Measurements from ENCODE around the gene HCFC1.

The HCFC1 gene

DNA sequence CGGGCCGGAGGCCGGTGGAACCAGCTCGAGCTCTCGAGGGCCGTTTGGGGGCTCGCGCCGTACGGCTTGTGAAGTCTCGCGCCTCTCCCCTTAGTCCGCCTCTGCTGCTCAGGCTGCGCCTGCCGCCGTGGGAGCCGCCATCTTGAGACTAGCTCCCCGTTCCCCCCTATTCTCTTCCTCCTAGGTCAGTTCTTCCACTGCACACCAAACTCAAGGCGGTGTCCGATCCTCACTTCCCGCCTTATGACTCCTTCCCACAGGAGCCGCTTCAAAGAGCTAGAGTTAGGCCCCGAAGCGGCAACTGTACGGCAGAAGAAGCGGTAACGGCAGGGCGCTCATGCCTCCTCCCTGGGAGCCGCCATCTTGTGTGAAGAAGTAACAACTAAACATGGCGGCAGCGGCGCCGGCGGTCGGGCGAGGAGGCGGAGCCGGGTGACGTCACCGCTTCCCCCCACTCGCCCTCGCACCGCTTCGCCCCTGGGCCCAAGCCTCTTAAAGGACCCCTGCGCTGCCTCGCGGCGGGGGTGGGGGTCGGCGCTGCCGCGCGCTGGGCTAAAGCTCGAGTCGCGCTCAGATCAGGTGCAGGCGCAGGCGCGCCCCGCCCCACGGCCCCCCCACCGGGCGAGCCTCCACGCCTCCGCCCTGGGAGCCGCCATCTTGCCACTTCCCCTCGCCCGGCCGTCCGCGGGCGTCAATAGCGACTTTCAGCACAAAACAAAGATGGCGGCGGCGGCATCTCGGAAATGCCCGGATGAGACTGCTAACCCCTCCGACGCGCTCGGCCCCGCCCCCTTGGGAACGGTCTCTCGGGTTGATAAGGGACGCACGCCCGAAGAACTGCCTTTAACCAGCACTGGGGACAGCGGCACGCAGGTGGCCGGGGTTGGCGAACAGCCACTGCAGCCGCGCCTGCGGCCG is at the start of gene HCFC1:
HCFC1 (minus strand) TSS at position 369 of the 918 bp plus-strand sequence. CDS start 978 bp downstream, outside the sequence.
- DNase-seq (ENCODE audit: low spot score): peak; percentile 92

DNA sequence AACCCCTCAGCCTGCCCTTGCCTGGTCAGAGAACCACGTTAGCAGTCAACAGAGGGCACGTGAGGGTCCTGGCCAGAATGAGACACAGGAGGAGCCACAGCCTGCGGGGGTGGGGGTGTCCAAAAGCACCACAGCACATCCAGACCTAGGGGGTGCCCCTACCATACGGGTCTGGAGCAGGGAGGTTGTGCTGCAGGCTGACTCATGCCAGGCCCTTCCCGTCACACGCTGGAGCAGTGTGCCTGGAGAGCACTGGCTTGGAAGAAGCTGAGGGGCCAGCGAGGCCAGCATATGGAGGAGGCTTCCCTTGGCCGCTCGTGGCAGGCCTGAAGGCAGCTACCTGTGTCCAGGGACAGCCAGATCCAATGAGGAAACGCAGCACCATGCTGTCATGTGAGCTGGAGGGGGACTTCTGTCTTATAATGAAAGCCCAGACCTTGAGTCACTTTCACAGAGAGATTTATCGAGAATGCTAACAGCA is 49.6 kb upstream of the HCFC1 start:
- DNase-seq (ENCODE audit: low spot score): peak; percentile 64

DNA sequence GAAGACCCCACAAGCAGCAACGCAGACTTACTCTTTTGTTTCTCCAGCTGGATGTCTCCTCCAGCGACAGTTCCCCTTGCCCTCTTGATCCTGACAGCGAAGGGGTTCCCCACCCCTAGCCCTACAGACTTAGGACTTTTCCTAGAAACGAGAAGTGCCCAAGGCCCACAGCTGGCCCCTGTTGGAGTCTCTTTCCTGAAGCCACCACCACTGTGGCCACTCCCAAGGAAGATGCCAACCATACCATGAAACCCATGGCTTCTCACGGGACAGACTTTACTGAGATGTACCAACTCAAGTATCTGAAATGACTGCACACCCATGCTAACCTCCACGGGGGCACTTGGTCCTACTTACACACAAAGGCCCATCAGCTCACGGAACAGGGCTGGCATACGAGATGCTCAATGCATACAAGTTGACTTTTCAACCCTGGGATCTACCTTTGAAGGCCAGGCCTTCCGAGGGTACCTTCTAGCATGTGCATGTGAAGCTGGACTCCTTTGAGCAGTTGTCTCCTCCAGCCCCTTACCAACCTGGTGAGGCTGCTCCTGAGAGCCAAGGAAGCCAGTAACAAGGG is 49.0 kb upstream of the HCFC1 start:
- no peak for DNase-seq (ENCODE audit: low spot score)

DNA sequence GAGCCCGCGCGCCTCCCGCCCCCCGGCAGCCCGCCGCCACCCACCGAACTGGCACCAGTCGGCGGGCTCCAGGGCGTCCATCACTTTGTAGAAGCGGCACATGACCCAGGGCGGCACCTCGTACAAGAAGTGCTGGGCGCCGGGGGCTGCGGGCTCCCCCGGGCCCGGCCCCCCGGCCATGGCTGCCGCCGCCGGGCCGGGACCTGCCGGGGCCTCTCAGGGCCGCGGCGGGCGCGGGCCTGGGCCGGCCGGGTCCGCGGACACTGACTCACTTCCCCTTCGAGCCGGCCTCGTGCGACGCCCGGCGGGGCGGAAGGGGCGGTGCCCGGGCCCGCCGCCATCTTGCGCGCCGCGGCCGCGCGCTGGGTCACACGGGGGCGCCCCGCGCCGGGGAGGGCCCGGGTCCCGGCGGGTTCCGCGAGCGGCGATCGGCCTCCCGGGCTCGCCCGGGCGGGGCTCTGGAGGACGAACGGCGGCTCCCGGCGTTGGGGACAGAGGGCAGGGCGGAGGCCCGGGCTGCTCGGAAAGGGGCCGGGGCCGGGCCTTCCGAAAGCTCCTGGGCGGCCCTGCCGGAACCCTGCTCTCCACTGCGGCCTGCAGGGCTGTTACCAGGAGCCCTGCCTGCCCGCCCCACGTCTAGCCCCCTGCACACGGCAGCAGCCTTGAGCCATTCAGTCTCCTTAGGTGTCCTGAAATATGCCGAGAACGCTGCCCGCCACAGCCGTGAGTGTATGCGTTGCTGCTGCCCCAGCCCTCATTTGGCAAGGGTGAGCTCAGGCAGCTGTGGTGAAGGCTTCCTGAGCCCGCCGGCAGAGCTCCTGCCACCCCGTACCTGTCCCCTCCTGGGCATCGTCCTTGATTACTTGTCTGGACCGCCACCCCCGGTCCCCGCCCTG is 48.3 kb upstream of the HCFC1 start, which contains the start of gene IRAK1:
IRAK1 (minus strand) TSS at position 270 of the 896 bp plus-strand sequence; CDS start at position 180, 90 bp downstream.
- DNase-seq (ENCODE audit: low spot score): peak; percentile 72

DNA sequence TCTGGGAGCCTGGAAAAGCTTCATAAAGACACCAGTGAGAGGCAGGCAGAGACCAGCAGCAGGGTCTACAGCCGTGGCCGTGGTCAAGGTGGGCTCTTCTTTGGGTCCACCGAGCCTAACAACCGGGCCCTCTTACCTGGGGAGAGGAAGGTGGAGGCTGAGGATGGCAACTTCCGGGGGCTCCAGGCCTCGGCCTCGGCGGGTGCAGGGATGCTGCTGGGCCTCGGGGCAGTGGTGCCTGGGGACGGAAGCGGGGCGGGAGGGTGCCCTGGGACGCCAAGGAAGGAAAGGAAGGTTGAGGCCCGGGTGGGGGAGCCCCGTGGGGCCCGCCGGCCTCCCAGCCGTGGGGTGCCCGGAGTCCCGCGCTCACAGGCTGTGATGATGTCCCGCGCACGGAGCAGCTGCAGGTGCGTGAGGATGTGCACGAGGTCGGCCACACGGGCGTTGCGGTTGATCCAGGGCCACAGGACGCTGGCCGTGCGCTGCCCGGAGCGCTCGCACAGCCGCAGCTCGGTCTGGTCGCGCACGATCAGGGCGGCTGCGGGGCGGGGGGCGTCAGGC is 47.5 kb upstream of the HCFC1 start:
- no peak for DNase-seq (ENCODE audit: low spot score)

DNA sequence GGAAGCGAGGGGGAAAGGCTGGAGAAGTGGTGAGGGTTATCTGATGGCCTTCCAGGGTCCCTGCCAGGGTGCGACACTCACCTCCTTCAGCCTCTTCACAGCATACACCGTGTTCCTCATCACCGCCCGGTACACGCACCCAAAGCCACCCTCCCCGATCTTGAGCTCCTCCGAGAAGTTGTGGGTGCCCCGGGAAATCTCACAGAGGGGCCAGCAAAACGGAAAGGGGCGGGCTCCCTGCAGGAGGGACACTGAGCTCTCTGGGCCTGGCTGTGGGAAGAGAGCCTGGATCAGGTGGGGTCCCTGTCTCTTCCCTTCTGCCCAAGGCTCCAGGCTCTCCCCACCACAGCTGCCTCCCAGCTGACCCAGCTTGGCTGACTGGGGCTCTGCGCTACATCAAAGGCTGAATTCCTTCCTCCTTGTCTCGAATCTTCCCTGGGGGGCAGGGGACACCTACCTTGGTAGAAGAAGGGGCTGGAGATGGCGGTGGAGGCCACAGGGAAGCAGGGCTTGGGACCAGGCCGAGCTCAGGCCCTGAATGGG is 47.0 kb upstream of the HCFC1 start:
- DNase-seq (ENCODE audit: low spot score): no peak

DNA sequence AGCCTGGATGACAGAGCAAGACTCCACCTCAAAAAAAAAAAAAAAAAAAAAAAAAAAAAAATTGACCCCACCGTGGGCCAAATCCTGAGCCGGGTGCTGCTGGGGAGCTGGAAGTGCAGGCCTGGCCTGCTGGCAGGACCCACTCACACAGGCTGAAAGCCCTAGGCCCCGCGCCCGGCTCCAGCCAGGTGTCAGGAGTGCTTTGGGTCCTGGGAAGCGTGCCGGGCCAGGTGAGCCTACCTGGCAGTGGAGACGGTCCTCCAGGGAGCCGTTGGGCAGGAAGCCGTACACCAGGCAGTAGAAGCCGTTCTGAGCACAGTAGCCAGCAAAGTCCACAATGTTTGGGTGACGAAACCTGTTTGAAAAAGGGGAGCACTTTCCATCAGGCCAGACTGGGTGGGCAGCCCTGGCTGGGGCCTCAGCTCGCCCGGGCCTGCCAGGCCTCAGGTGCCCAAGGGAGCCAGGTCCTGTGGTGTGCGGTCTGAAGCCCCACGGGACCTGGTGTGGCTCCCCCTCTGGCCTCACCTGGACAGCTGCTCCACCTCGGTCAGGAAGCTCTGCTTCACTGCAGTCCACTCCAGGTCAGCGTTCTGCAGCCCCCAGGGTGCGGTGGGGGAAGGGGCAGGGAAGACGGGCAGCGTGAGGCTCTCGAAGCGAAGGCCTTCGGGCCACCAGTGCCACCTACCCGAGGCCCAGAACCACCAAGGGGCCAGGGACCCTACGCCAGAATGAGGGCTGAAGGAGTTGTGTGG is 46.3 kb upstream of the HCFC1 start:
- no peak for DNase-seq (ENCODE audit: low spot score)

DNA sequence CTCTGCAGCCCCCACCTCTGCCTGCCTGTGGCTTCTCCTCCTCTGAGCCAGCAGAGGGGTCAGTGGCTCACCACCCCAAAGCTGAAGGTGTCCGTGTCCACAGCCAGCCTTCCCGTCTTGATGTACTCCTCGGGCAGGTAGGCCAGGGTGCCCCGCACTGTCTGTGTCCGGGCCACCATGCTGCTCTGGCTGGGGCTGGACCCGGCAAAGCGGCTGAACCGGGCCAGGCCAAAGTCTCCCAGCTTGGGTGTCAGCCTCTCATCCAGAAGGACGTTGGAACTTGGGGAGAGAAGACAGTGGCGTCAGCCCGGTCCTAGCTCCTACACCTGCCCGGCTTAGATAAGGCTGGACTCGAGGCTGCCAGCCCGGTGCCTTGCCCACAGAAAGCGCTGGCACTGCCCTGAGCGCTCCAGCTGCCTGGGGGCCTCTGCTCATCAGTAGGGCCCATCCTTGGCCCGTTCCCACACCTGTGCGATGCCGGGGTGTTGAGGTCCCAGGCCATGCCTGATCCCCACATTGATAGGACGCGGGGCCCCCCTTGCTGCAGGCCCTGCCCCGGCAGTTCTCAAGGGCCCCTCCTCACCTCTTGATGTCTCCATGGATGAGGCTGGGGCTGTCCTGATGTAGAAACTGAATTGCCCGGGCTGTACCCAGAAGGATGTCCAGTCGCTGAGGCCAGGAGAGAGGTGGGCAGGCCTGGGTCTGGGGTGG is 44.9 kb upstream of the HCFC1 start:
- no peak for DNase-seq (ENCODE audit: low spot score)

DNA sequence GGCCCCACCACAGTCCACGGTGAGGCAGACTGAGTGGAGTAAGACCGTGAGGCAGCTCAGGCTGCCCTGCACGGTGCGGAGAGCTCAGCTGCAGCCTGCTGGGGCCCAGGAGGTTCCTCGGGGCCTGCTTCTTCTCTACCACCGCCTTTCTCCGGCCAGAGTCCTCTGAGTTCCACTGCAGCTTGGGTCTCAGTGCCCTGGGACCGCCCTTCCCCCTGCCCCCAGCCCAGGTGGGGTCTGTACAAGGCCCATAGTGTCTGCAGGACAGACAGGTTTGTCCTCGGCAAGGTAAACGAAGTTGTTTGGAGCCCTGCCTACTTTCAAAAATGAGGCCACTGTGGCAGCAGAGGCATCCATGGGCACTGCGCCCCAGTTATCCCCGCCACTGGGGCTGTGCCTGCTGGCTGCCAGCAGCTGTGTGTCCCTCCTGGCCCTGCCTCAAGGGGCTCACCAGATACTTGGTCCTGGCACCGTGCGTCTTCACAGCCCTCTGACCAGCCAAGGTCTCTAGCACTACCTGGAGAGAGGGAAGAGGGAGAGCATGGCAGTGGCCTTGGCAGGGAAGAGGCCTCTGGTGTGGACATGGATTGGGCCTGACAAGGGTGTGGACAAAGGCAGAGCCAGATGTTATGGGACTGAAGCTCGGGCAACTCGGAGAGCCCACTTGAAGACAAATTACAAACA is 44.1 kb upstream of the HCFC1 start:
- no peak for DNase-seq (ENCODE audit: low spot score)

DNA sequence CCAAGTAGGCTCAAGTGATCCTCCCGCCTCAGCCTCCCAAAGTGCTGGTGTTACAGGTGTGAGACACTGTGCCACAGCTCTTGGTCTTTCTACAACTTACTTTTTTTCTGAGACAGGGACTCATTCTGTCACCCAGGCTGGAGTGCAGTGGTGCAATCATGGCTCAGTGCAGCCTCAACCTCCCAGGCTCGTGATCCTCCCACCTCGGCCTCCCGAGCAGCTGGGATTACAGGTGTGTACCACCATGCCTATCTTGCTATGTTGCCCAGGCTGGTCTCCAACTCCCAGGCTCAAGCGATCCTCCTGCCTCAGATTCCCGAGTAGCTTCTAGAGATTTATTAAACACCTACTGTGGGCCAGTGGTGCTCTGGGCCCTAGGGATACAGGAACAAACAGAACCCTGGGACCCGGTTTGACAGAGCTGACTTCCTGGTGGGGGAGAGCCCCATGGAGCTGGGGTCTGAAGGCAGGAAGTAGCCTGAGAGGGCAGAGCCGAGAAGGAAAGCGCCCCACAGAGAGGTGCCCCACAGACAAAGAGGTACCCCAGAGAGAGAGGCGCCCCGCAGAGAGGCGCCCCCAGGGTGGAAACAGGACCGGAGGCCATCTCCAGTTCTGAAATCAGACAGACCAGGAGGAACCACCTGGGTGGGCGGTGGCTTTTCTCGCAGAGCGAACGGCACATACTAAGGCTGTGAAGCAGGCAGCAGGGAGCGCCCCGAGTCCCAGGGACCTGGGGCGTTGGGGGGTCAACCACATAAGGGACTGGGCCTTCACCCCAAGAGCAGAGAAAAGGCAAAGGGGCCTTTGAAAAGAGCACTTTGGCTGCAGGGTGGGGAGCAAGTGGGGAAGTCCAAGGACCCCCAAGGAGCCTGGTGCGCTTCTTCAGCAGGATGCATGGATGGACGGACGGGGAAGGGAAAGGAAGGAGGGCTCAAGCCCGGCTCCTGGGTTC is 43.1 kb upstream of the HCFC1 start:
- no peak for DNase-seq (ENCODE audit: low spot score)

DNA sequence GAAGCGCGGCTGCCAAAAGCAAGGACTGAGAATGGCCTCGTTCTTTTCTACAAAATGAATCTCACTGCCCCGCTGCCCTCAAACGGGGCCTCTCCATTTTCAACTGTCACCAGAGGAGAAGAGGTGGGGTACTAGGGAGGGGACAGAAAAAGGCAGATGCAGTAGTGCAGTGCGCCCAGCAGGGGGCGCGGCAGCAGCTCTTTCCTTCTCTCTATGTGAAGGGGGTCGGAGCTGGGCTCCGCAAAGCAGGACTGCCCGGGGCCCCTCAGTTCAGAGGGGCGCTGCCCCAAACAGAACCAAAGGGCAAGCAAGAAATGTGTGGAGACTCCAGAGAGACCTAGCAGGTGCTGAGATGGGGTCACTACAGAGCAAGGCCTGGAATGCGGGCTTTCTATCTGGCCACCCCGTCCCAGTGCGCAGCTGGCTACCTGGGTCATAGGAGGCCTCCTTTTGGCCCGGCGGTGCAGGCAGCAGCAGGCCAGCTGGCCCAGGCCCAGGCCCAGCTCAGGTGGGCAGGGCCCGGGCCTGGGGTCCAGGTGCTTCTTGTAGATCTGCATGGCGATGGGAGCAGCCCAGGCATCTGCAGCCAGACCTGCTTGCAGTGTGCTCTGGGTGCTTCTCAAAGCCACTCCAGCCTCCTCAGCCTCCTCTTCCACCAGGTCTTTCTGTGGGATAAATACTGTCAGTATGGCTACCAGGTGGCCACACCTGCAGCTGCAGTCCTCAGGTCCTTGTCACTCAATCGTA is 42.2 kb upstream of the HCFC1 start:
- peak; percentile 24 for DNase-seq (ENCODE audit: low spot score)

DNA sequence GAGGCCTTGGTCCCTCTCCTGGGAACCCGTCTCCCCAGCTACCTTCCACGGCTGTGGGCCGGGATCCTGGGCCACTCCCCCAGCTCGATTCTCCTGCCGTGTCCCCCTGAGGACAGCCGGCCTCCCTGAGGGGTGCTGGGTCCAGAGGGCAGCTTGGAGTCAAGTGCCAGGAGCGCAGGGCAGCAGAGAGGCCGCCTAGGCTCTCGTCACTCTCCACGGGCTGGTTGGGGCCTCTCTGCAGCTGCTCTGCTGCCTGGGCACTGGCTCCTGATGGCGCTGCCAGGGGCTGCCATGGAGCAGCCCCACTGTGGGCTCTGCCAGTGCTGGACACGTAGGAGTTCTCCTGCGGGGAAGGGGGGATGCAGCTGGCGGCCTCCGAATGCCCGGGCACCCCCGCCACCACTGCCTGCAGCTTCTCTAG is 41.4 kb upstream of the HCFC1 start:
- no peak for DNase-seq (ENCODE audit: low spot score)

DNA sequence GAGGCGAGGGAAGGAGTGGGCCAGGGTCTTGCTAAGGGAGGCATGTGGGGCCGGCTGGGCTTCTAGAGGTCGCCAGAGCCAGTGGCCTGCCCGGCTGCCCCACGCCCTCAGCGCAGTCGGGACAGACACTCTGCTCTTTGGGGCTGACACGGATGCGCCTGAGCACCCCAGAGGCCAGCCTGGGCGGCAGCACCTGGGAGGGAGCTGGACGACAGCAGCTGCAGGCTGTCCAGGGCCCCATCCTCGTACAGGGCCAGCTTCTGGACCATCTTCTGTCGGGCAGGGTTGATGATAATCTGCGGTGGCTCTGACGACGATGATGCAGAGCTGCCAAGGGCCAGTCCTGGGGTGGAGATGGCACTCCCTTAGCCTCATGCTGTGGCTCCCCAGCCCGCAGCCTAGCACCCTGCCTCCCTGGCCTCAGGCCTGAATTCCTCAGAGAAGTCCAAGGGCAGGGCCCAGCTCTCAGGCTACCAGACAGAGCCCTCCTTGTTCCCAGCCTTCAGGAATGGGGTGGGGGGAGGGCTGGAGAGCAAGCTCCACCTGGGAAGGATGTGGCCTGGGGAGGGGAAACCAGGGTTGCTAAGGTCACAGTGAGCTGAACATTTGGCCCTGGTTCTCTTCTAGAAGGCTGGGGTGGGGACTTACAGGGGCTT is 40.8 kb upstream of the HCFC1 start:
- no peak for DNase-seq (ENCODE audit: low spot score)

DNA sequence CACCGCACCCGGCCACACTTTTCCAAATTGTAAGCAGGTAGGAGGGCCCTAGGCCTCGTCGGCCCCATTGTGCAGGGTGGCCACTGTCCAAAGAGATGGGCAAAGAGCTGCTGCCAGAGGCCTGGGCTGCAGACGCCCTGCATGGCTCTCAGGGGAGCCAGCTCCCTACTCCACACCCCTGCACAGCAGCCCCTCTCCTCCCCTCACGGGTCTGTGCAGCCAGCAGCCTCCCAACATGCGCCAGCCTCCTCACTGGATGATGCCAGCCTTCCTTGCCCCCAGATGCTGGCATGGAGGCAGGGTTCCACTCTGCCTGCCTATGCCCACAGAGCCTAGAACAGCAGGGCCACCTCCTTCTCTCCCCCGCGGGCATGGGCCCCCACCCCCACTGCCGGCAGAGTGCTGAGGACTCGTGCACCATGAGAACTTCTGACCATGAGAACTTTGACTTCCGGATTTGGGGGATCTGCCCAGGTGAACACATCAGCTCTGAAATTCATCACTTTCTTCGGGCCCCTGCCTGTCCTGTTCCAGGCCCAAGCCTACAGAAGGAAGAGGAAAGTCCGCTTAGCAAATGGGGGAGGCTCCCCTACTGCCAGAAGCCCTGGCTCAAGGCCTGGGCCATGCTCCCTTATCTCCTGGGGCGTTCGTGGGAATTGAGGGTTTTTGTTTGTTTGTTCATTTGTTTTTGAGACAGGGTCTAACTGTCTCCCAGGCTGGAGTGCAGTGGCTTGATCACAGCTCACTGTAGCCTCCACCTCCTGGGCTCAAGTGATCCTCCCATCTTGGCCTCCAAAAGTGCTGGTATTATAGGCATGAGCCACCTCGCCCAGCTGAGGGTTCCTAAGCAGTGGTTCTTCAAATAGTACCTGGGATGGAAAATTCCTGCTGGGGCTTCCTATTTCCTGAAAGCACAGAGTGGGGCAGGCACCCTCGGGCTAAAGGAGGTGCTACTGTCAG is 40.0 kb upstream of the HCFC1 start:
- no peak for DNase-seq (ENCODE audit: low spot score)

DNA sequence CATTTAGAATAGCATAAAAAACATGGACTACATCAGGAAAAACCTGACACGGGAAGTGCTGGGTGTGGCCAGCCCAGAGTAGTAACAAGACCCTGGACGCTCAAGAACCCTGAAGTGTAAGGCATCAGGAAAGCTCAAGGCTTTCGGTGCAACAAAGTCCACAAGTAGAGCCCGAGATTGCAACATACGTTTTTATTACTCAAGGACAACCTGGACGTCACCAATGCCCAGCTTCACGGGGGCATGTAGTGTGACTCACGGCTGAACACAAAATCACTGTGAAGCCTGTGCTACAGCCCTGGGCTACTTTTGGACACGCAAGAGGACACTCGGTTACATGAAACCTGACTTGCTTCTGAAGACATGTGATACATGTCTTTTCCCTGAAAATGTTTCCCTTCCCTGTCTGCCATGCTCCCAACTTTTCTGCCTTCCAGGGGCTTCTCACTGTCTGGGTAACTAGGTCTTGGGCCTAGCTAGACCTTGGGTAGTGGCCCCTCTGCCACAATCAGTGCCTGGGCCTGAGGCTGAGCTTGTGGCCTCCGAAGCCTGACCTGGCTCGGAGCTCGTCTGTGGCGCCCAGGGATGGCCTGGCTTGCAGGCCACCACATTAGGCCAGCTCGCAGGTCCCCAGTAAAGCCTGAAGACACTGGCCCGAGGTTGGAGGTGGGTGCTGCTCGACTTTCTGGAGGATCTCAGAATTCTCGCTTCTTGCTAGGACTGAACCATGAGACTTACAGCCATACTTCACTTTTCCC is 38.9 kb upstream of the HCFC1 start:
- no peak for DNase-seq (ENCODE audit: low spot score)
